Neuronal stem cell (in vitro differentiated cells): Measurements from ENCODE around the gene ZNF280B.

ENCODE experiments used
- DNase-seq: peaks from one replicate; pipeline ENCODE4 v3.0.0-alpha.2; 2013; ENCODE audit warnings: low spot score
- H2AFZ ChIP-seq: one replicate; pipeline ENCODE4 v1.6.1; 2013; ENCODE audit warnings: mild to moderate bottlenecking, low read length, inconsistent platforms
- H2AK5ac ChIP-seq: 2 replicates; pipeline ENCODE4 v1.6.1; 2013; ENCODE audit warnings: low read depth, mild to moderate bottlenecking, inconsistent platforms, low read length, moderate library complexity, mixed read lengths
- H2BK120ac ChIP-seq: 2 replicates; pipeline ENCODE4 v1.6.1; 2013; ENCODE audit warnings: low read depth, mild to moderate bottlenecking, inconsistent platforms, low read length, moderate library complexity, mixed read lengths
- H2BK12ac ChIP-seq: one replicate; pipeline ENCODE4 v1.6.1; 2013; ENCODE audit warnings: low read length, inconsistent platforms
- H2BK15ac ChIP-seq: 2 replicates; pipeline ENCODE4 v1.6.1; 2013; ENCODE audit warnings: mild to moderate bottlenecking, low read length, inconsistent platforms, mixed read lengths
- H2BK5ac ChIP-seq: one replicate; pipeline ENCODE4 v1.6.1; 2013; ENCODE audit warnings: inconsistent platforms, mild to moderate bottlenecking, low read length, moderate library complexity
- H3K14ac ChIP-seq: one replicate; pipeline ENCODE4 v1.6.1; 2013; ENCODE audit warnings: low read length, inconsistent platforms
- H3K18ac ChIP-seq: 2 replicates; pipeline ENCODE4 v1.6.1; 2013; ENCODE audit warnings: low read length, inconsistent platforms
- H3K23ac ChIP-seq: 2 replicates; pipeline ENCODE4 v1.6.1; 2013; ENCODE audit warnings: low read depth, mild to moderate bottlenecking, mixed read lengths, low read length, inconsistent platforms; ENCODE audit not compliant: poor library complexity
- H3K27ac ChIP-seq: replicated peaks from 3 replicates; pipeline ENCODE4 v1.5.1; 2013; ENCODE audit warnings: low read length, inconsistent platforms
- H3K27me3 ChIP-seq, 3 experiments: 2 replicates each; pipeline ENCODE4 v1.6.1; 2013; ENCODE audit warnings: low read length in 3 of 3, mild to moderate bottlenecking in 2 of 3, inconsistent platforms in 1 of 3, low read depth in 1 of 3, mixed read lengths in 1 of 3, moderate library complexity in 1 of 3; ENCODE audit not compliant: control insufficient read depth in 3 of 3, insufficient read depth in 3 of 3
- H3K36me3 ChIP-seq, 2 donors: replicated peaks in 1 of 2; 2 replicates each; pipeline ENCODE4 v1.6.1; 2013; ENCODE audit warnings: low read length in 2 of 2; ENCODE audit not compliant: control insufficient read depth in 2 of 2, insufficient read depth in 2 of 2
- H3K4ac ChIP-seq: 2 replicates; pipeline ENCODE4 v1.6.1; 2013; ENCODE audit warnings: inconsistent platforms, mild to moderate bottlenecking, low read length, moderate library complexity
- H3K4me1 ChIP-seq, 2 donors: 1 replicate in 1 of 2; 2 replicates in 1 of 2; pipeline ENCODE4 v1.6.1; 2013; ENCODE audit warnings: low read length in 2 of 2, low read depth in 1 of 2; ENCODE audit not compliant: control insufficient read depth in 2 of 2, insufficient read depth in 1 of 2
- H3K4me2 ChIP-seq: one replicate; pipeline ENCODE4 v1.6.1; 2013; ENCODE audit warnings: mild to moderate bottlenecking, low read length, inconsistent platforms; ENCODE audit not compliant: insufficient read depth, poor library complexity, severe bottlenecking
- H3K4me3 ChIP-seq, 2 donors: 2 replicates each; pipeline ENCODE4 v1.5.1; 2013; ENCODE audit warnings: low read length in 2 of 2, mild to moderate bottlenecking in 2 of 2, inconsistent platforms in 1 of 2, moderate library complexity in 1 of 2
- H3K79me1 ChIP-seq: one replicate; pipeline ENCODE4 v1.6.1; 2013; ENCODE audit warnings: low read depth, mild to moderate bottlenecking, inconsistent platforms, low read length, moderate library complexity
- H3K9ac ChIP-seq: one replicate; pipeline ENCODE4 v1.6.1; 2013; ENCODE audit warnings: mild to moderate bottlenecking, low read depth, low read length, inconsistent platforms; ENCODE audit not compliant: poor library complexity
- H3K9me3 ChIP-seq, 2 donors: replicated peaks in 1 of 2; 2 replicates each; pipeline versions ENCODE3 to v1.6.1; 2013; ENCODE audit warnings: low read length in 2 of 2, mild to moderate bottlenecking in 2 of 2, inconsistent platforms in 1 of 2, low read depth in 1 of 2, mixed read lengths in 1 of 2, moderate library complexity in 1 of 2; ENCODE audit not compliant: control insufficient read depth in 2 of 2, insufficient read depth in 1 of 2
- H4K8ac ChIP-seq: one replicate; pipeline ENCODE4 v1.6.1; 2013; ENCODE audit warnings: low read depth, mild to moderate bottlenecking, inconsistent platforms, low read length, moderate library complexity
- H4K91ac ChIP-seq: one replicate; pipeline ENCODE4 v1.6.1; 2013; ENCODE audit warnings: low read length, low read depth, mild to moderate bottlenecking, inconsistent platforms; ENCODE audit not compliant: poor library complexity
- WGBS, 2 donors: extraction: QIAGEN DNeasy Blood & Tissue Kit; methylation state at CpG; one replicate each; pipeline ENCODE4 v1.1.7; 2013; ENCODE audit warnings: missing lambda C conversion rate in 2 of 2, mixed read lengths in 1 of 2; ENCODE audit not compliant: insufficient read length in 2 of 2, insufficient replicate concordance in 1 of 2; ENCODE audit errors: extremely low coverage in 2 of 2; 5-methylcytosine and 5-hydroxymethylcytosine counted together

ZNF280B gene

GRCh38 chr22:22531770-22532546 lies 23.4 kb upstream of the ZNF280B start:
- Histone ChIP-seq H3K27ac (no peak overlapping the region), H4K8ac (no peak overlapping the region), H3K4me1 (no peaks in the 10 kb centered on the region), H2BK120ac (no peak overlapping the region), H3K4me2 (no peak overlapping the region), H3K18ac (no peak overlapping the region), H2BK15ac (no peak overlapping the region), H3K9ac (no peak overlapping the region), H3K23ac (no peak overlapping the region), H3K27me3 (no peaks in the 10 kb centered on the region), H3K9me3 (peaks cover 0 to 2% of the 10 kb centered on the region in 2 donors), H2BK12ac (no peak overlapping the region), H3K14ac (no peak overlapping the region), H3K79me1 (no peaks in the 10 kb centered on the region), H3K4me3 (no peak overlapping the region), H3K4ac (no peak overlapping the region), H4K91ac (no peak overlapping the region), H2BK5ac (no peak overlapping the region), H2AFZ (no peak overlapping the region), H2AK5ac (no peak overlapping the region), H3K36me3 (no peaks in the 10 kb centered on the region)
- WGBS, 2 donors, result no CpG with 5 or more reads among the region's 7 CpGs
- no peak for DNase-seq

DNA sequence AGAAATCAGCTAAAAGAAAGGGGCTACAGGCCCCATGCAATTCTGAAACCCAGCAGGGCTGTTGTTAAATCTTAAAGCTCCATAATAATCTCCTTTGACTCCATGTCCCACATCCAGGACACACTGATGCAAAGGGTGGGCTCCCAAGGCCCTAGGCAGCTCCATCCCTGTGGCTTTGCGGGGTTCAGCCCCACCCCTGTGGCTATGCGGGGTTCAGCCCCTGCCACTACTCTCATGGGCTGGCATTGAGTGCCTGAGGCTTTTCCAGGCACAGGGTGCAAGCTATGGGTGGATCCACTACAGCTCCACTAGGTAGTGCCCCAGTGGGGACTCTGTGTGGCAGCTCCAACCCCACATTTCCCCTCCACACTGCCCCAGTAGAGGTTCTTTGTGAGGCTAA lies 20.2 kb upstream of the ZNF280B start:
- no peaks in the 10 kb centered on the region for H3K36me3 ChIP-seq
- no peak overlapping the region for H3K14ac ChIP-seq
- H2BK15ac ChIP-seq, result no peak overlapping the region
- no peaks in the 10 kb centered on the region for H3K4me1 ChIP-seq
- peaks cover 0 to 2% of the 10 kb centered on the region in 2 donors for H3K9me3 ChIP-seq
- no peak overlapping the region for H4K91ac ChIP-seq
- no peak overlapping the region for H2AK5ac ChIP-seq
- H3K4me2 ChIP-seq, result no peak overlapping the region
- no peak overlapping the region for H3K9ac ChIP-seq
- H3K4me3 ChIP-seq, result no peak overlapping the region
- H3K27ac ChIP-seq, result no peak overlapping the region
- H2BK12ac ChIP-seq, result no peak overlapping the region
- H3K18ac ChIP-seq, result no peak overlapping the region
- no peak overlapping the region for H3K4ac ChIP-seq
- no peak overlapping the region for H4K8ac ChIP-seq
- H3K79me1 ChIP-seq, result no peaks in the 10 kb centered on the region
- H2BK5ac ChIP-seq, result no peak overlapping the region
- H3K23ac ChIP-seq, result no peak overlapping the region
- no peak overlapping the region for H2AFZ ChIP-seq
- no peak for DNase-seq
- H2BK120ac ChIP-seq, result no peak overlapping the region
- no CpG with 5 or more reads among the region's 2 CpGs for WGBS, 2 donors
- peaks cover 0 to 4% (median 3%) of the 10 kb centered on the region in 3 experiments for H3K27me3 ChIP-seq

DNA sequence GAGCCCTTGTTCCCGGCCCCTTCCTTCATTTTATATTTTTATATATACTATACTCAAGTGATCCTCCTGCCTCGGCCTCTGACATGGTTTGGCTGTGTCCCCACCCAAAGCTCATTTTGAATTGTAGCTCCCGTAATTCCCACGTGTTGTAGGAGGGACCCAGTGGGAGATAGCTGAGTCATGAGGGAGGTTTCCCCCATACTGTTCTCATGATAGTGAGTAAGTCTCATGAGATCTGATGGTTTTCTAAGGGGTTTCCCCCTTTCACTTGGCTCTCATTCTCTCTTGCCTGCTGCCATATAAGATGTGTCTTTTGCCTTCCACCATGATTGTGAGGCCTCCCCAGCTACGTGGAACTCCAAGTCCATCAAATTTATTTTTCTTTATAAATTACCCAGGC lies 18.8 kb upstream of the ZNF280B start:
- Histone ChIP-seq H3K4me3 (no peak overlapping the region), H3K18ac (no peak overlapping the region), H3K9ac (no peak overlapping the region), H2AFZ (no peak overlapping the region), H3K36me3 (no peaks in the 10 kb centered on the region), H3K27me3 (peaks cover 0 to 4% (median 3%) of the 10 kb centered on the region in 3 experiments), H3K14ac (no peak overlapping the region), H3K4me2 (no peak overlapping the region), H2BK12ac (no peak overlapping the region), H3K23ac (no peak overlapping the region), H3K79me1 (no peaks in the 10 kb centered on the region), H3K27ac (no peak overlapping the region), H3K9me3 (peaks cover 0 to 2% of the 10 kb centered on the region in 2 donors), H2BK5ac (no peak overlapping the region), H4K91ac (no peak overlapping the region), H2BK15ac (no peak overlapping the region), H3K4ac (no peak overlapping the region), H2AK5ac (no peak overlapping the region), H2BK120ac (no peak overlapping the region), H3K4me1 (no peaks in the 10 kb centered on the region), H4K8ac (no peak overlapping the region)
- WGBS, 2 donors, result no CpG with 5 or more reads among the region's 5 CpGs
- no peak for DNase-seq

- Histone ChIP-seq H3K23ac (no peak overlapping the region), H3K4me3 (no peak overlapping the region), H3K14ac (no peak overlapping the region)
Measured at GRCh38 chr22:22526125-22526912, 17.8 kb upstream of the ZNF280B start.

More at GRCh38 chr22:22526125-22526912, 17.8 kb upstream of the ZNF280B start:
- peaks cover 0 to 2% of the 10 kb centered on the region in 2 donors for H3K9me3 ChIP-seq
- H3K18ac ChIP-seq, result no peak overlapping the region
- no CpG with 5 or more reads among the region's 4 CpGs for WGBS, 2 donors
- no peak overlapping the region for H3K27ac ChIP-seq
- peaks cover 0 to 4% (median 3%) of the 10 kb centered on the region in 3 experiments for H3K27me3 ChIP-seq
- H2BK5ac ChIP-seq, result no peak overlapping the region
- no peak overlapping the region for H2BK15ac ChIP-seq
- DNase-seq, result no peak
- H3K9ac ChIP-seq, result no peak overlapping the region
- no peak overlapping the region for H3K4ac ChIP-seq
- H3K36me3 ChIP-seq, result no peaks in the 10 kb centered on the region
- no peak overlapping the region for H4K8ac ChIP-seq
- H2BK12ac ChIP-seq, result no peak overlapping the region
- H2BK120ac ChIP-seq, result no peak overlapping the region
- no peak overlapping the region for H4K91ac ChIP-seq
- H2AFZ ChIP-seq, result no peak overlapping the region
- H3K4me2 ChIP-seq, result no peak overlapping the region
- H2AK5ac ChIP-seq, result no peak overlapping the region
- peaks cover 0 to under 1% of the 10 kb centered on the region in 2 donors for H3K4me1 ChIP-seq
- H3K79me1 ChIP-seq, result no peaks in the 10 kb centered on the region
